GM12874 (cell line): ENCODE results near the gene PPM1H.

Source experiments
- CTCF ChIP-seq: IDR thresholded peaks from 2 replicates; pipeline ENCODE4 v1.5.1; 2011; ENCODE audit warnings: low read depth, mild to moderate bottlenecking, control low read depth, low read length, moderate library complexity; ENCODE audit not compliant: insufficient read depth

Gene PPM1H

GRCh38 chr12:62597253-62597652 lies 337.7 kb downstream of the PPM1H start:
- no peak for TF ChIP-seq CTCF
